ENCODE data around the gene RPS6KA2.

DNA sequence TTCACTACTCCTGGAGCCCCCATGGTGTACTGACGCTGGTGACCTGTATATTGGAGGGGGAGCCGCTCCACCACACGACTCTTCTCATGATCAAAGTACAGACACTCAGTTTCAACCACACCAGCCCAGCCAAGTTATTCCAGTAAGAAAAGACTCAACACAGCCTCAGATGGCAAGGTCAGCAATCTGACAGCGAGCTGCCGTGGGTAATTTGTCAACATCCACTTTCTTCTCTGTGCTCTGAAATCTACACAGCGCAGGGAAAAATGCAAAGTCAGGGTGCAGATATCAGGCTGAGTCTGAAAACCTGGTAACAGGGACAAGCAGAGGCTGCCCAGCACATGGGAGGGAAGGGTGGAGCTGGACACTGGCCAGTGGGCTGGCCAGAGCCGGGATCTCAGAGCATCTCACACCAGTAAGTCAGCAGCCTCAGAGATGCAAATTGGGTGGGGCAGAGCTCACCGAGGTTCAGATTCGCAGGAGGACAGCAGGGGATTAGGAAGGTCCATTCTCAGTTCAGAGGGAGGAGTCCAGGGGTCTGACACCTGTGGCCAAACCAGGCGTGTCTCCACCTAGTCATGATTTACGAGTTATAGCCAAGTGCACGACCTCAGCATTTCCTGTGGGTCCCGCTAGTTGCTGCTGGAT lies 44.5 kb upstream of the RPS6KA2 start:
- TF ChIP-seq CTCF (conservative IDR thresholded peaks at IDR 0.05; ENCODE audit: low read depth in 2 of 2) = no peak
- TF ChIP-seq EZH2 (IDR thresholded peaks at IDR 0.05; ENCODE audit: low read depth, unreplicated experiment) = no peak
- TF ChIP-seq, protein P1, sequence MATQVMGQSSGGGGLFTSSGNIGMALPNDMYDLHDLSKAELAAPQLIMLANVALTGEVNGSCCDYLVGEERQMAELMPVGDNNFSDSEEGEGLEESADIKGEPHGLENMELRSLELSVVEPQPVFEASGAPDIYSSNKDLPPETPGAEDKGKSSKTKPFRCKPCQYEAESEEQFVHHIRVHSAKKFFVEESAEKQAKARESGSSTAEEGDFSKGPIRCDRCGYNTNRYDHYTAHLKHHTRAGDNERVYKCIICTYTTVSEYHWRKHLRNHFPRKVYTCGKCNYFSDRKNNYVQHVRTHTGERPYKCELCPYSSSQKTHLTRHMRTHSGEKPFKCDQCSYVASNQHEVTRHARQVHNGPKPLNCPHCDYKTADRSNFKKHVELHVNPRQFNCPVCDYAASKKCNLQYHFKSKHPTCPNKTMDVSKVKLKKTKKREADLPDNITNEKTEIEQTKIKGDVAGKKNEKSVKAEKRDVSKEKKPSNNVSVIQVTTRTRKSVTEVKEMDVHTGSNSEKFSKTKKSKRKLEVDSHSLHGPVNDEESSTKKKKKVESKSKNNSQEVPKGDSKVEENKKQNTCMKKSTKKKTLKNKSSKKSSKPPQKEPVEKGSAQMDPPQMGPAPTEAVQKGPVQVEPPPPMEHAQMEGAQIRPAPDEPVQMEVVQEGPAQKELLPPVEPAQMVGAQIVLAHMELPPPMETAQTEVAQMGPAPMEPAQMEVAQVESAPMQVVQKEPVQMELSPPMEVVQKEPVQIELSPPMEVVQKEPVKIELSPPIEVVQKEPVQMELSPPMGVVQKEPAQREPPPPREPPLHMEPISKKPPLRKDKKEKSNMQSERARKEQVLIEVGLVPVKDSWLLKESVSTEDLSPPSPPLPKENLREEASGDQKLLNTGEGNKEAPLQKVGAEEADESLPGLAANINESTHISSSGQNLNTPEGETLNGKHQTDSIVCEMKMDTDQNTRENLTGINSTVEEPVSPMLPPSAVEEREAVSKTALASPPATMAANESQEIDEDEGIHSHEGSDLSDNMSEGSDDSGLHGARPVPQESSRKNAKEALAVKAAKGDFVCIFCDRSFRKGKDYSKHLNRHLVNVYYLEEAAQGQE (IDR thresholded peaks at IDR 0.05; ENCODE audit: unreplicated experiment) = no peak
- no peak for TF ChIP-seq EZH2phosphoT487 (IDR thresholded peaks at IDR 0.05; ENCODE audit: unreplicated experiment)
